Thymus (tissue), 11 donors: ENCODE data around the gene FAM118B. TPM values are rescaled to one million over a fixed set of nuclear protein-coding genes. Genes with fewer than 3 reads are reported as not detected.
"Not testable (repeated sequence)": the region's sequence is repeated elsewhere in the genome, so short reads cannot be mapped to it uniquely, and the experiment has no call there.

Experiments used
- DNase-seq, 9 donors: peaks; one replicate each; pipeline ENCODE4 v3.0.0-alpha.2; 2013; ENCODE audit warnings: low spot score in 9 of 9, low read depth in 6 of 9, missing footprints in 1 of 9
- H3K27ac ChIP-seq, 2 donors: one replicate each; pipeline ENCODE4 v1.5.1; 2013; ENCODE audit warnings: control low read depth in 1 of 2, low read depth in 1 of 2, low read length in 1 of 2, mild to moderate bottlenecking in 1 of 2, moderate library complexity in 1 of 2
- H3K27me3 ChIP-seq, 2 donors: one replicate each; pipeline ENCODE4 v1.5.1; 2013; ENCODE audit warnings: low read length in 1 of 2; ENCODE audit not compliant: control insufficient read depth in 2 of 2, insufficient read depth in 1 of 2
- H3K36me3 ChIP-seq, 2 donors: one replicate each; pipeline ENCODE4 v1.5.1; 2013; ENCODE audit warnings: low read length in 1 of 2, mild to moderate bottlenecking in 1 of 2, moderate library complexity in 1 of 2; ENCODE audit not compliant: control insufficient read depth in 2 of 2, insufficient read depth in 2 of 2
- H3K4me1 ChIP-seq, 2 donors: one replicate each; pipeline ENCODE4 v1.5.1; 2013; ENCODE audit warnings: low read length in 2 of 2; ENCODE audit not compliant: control insufficient read depth in 2 of 2, insufficient read depth in 2 of 2
- H3K4me3 ChIP-seq, 2 donors: one replicate each; pipeline ENCODE4 v1.5.1; 2013; ENCODE audit warnings: low read length in 2 of 2, control low read depth in 1 of 2, mild to moderate bottlenecking in 1 of 2
- H3K9me3 ChIP-seq, 2 donors: one replicate each; pipeline ENCODE4 v1.5.1; 2013; ENCODE audit warnings: low read length in 1 of 2, mild to moderate bottlenecking in 1 of 2; ENCODE audit not compliant: control insufficient read depth in 2 of 2, insufficient read depth in 1 of 2
- WGBS: extraction: QIAGEN DNeasy Blood & Tissue Kit; methylation state at CpG from one replicate; pipeline ENCODE4 v1.1.7; 2013; 5-methylcytosine and 5-hydroxymethylcytosine counted together
- polyA plus RNA-seq: library from polyadenylated mRNA; stranded (reverse); fragments of 200-250 nt; gene quantifications from one replicate; pipeline ENCODE4 v1.2.3, GENCODE V29; 2013
- total RNA-seq: library from RNA; stranded (reverse); fragments of 120-200 nt; gene quantifications from one replicate; pipeline ENCODE4 v1.2.4, GENCODE V29; 2013
- donor health status: healthy.

FAM118B gene
- total and polyA plus RNA-seq, 2 donors: 9.5 to 23.7 TPM

DNA sequence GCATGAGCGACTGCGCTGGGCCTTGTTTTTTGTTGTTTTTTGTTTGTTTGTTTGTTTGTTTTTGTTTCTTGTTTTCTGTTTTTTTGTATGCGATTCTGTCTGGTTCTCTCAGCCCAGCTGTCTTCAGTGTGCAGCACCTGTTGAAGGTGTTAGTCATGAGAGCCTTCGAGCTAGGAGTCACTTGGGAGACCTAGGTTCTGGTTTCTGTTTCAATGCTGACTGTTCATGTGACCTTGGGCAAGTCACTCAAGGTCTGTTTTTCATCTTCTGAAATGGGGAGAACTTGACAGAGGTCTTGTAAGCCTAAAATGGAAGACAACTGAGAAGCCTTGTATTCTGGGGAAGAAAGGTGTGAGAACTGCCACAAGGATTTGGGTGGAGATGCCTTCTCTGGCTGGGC, 94.1 kb downstream of the FAM118B start:
- WGBS: 97% methylated on average over 4 of the region's 4 CpGs
- no peak overlapping the region for H3K4me3 ChIP-seq
- DNase-seq: no peak
- peaks cover 7 to 20% of the 10 kb centered on the region in 2 donors for H3K4me1 ChIP-seq
- no peaks in the 10 kb centered on the region for H3K27me3 ChIP-seq
- H3K27ac ChIP-seq: no peak overlapping the region
- H3K9me3 ChIP-seq: no peaks in the 10 kb centered on the region
- H3K36me3 ChIP-seq: peaks cover 6 to 17% of the 10 kb centered on the region in 2 donors

DNA sequence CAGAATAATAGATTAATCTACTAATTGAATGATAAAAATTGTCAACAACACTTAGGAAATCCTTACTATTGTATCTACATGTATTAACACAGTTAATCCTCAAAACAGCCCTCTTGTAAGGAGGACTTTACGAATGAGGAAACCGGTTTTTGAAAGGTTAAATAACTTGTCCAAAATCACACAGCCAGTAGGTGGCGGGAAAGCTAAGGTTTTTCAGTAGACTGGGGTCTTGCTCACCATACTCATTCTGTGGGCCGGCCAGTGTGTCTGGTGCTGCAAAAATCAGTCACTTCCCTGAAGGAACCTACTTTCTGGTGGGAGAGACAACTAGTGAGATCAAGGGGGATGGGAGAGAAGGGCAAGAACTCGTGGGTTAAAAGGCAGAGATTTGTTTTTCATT, 96.1 kb downstream of the FAM118B start:
- peaks cover 7 to 25% of the 10 kb centered on the region in 2 donors for H3K4me1 ChIP-seq
- H3K9me3 ChIP-seq: no peaks in the 10 kb centered on the region
- H3K4me3 ChIP-seq: no peak overlapping the region
- peaks cover 6 to 18% of the 10 kb centered on the region in 2 donors for H3K36me3 ChIP-seq
- no peak overlapping the region for H3K27ac ChIP-seq
- peak in 3 of 9 donors; percentile 30 to 69 (median 48) for DNase-seq
- 41% methylated on average over 5 of the region's 5 CpGs for WGBS
- H3K27me3 ChIP-seq: no peaks in the 10 kb centered on the region

DNA sequence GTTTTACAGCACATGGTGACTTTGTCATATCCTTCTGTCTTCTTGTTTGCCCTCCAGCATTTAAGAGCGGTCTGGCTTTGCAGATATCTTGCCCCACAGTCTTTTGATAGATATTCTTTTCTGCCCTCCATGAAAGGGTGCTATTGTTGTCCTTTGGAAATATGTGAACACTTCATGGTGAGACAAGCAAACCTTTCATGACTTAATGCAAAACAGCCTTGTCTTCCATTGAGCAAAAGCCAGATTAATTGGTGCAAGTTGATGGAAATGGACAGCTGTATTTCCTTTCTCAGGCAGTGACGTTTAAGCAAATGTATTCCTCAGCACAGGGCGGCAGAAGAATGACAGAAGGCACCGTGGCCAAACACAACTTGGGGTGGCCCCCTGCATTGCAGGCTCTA, 96.7 kb downstream of the FAM118B start:
- Histone ChIP-seq H3K4me3 (no peak overlapping the region), H3K36me3 (peaks cover 6 to 23% of the 10 kb centered on the region in 2 donors), H3K4me1 (peaks cover 5 to 22% of the 10 kb centered on the region in 2 donors), H3K27me3 (no peaks in the 10 kb centered on the region), H3K9me3 (no peaks in the 10 kb centered on the region), H3K27ac (no peak overlapping the region)
- WGBS: 96% methylated on average over 4 of the region's 4 CpGs
- DNase-seq: no peak

DNA sequence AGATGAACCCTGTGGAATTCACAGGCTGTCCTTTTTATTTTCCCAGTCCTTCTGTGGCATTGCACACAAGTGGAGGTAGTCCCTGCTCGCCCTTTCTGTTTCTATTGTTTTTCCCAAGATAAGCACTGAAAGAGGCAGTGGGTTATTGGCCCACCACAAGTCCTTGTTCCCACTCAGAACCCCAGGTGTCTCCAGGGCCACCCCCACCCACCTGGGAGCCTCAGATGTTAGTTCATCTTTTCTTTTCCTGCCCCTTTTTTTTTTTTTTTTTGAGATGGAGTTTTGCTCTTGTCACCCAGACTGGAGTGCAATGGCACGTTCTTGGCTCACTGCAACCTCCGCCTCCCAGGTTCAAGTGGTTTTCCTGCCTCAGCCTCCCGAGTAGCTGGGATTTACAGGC, 97.2 kb downstream of the FAM118B start:
- Histone ChIP-seq H3K4me1 (peaks cover 5 to 17% of the 10 kb centered on the region in 2 donors), H3K36me3 (peaks cover 6 to 23% of the 10 kb centered on the region in 2 donors)
- H3K4me3 ChIP-seq, H3K27me3 ChIP-seq, H3K9me3 ChIP-seq, DNase-seq, H3K27ac ChIP-seq: not testable (repeated sequence)
- WGBS: 93% methylated on average over 4 of the region's 4 CpGs

DNA sequence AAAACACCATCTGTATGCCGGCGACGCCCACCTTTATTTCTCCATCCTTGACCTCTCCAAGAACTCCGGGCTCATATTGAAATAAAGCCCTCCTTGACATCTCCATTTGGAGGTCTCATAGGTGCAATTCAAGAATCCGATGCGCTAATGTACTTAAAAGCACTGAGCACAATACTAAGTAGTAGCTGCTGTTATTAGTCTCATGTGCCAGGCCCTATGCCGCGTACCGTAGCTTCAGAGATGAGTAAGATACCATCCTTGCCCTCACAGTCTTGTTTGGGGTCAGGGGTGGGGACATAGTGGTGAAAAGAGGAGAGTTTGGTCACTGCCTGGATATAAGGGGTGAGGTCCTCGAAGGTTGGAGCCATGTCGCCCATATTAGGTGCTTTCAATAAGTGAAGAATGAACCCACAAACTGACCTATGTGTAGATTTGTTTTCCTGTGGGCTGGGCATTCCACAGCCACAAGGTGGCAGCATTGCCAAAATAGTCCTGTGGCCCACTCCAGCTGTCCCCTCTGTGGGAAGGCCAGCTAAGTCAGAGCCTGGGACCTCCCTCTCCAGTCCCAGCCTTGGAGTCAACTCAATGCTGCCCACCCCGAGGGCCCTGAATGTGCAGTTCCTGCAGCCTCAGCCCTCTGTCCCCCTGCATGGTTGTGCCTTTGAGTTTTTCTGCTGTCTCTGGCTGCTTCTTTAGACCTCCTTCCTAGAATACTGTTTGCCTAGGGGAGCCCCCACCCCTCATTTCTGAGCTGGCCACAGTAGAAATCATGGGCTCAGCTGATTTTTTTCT, 98.8 kb downstream of the FAM118B start:
- Histone ChIP-seq H3K4me3 (no peak overlapping the region), H3K36me3 (peaks cover 6 to 23% of the 10 kb centered on the region in 2 donors), H3K4me1 (peaks cover 0 to 10% of the 10 kb centered on the region in 2 donors), H3K27ac (no peak overlapping the region), H3K27me3 (no peaks in the 10 kb centered on the region), H3K9me3 (no peaks in the 10 kb centered on the region)
- 76% methylated on average over 12 of the region's 12 CpGs for WGBS
- DNase-seq: peak in 7 of 9 donors; percentile 45 to 75 (median 54)

DNA sequence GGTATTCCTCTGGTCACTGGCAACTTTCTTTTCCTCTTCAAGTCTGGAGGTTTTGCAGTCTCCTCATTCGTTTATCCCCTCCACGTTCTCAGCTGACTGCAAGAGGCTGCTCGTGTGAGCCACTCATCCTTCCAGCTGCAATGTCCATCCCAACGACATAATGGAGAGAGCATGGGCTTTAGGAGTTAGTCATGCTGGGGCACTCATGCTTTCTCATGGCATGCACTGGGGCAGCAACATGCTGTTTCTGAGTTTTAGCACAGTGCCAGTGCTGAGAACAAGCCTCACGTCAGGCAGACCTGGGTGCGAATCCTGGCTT, 99.4 kb downstream of the FAM118B start:
- Histone ChIP-seq H3K27ac (no peak overlapping the region), H3K36me3 (peaks cover 6 to 23% of the 10 kb centered on the region in 2 donors), H3K27me3 (no peaks in the 10 kb centered on the region), H3K4me1 (peaks cover 0 to 7% of the 10 kb centered on the region in 2 donors), H3K9me3 (no peaks in the 10 kb centered on the region), H3K4me3 (no peak overlapping the region)
- WGBS: 86% methylated on average over 6 of the region's 6 CpGs
- no peak for DNase-seq

DNA sequence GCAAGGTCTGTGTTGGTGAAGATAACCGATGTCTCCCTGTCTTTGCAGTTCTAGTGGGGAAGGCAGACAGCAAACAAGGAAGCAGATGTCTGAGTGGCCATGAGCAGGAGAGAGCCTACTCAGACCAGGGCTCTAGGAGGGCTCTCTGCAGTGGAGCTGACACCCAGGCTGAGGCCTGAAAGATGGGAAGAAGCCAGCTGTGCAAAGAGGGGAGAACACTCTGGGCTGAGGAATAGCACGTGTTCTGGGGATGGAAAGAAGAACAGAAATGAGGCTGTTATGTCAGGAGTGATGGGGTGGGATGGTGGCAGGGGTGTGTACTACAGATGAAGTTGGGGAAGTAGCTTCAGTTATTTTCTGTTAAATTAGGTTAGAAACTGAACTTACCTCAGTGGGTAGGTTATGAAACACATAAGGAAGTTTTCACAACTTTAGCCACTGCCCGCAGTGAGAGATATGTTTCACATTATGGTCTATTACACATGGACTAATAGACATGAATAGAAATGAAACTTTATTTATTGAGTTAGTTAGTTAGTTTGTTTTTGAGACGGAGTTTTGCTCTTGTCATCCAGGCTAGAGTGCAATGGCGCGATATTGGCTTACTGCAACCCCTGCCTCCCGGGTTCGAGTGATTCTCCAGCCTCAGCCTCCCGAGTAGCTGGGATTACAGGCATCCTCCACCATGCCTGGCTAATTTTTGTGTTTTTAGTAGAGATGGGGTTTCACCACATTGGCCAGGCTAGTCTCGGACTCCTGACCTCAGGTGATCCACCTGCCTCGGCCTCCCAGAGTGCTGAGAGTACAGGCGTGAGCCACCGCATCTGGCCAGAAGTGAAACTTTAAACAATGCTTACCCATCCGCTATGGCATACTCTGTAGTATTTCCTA, 100.1 kb downstream of the FAM118B start:
- Histone ChIP-seq H3K36me3 (peaks cover 6 to 19% of the 10 kb centered on the region in 2 donors), H3K9me3 (no peaks in the 10 kb centered on the region), H3K4me1 (peaks cover 0 to 7% of the 10 kb centered on the region in 2 donors), H3K4me3 (no peak overlapping the region), H3K27ac (no peak overlapping the region), H3K27me3 (no peaks in the 10 kb centered on the region)
- DNase-seq: no peak
- WGBS: 95% methylated on average over 14 of the region's 14 CpGs
